NT2/D1 (cell line): Measurements from ENCODE around the gene FZR1.

Experiments
- DNase-seq: peaks from one replicate; pipeline ENCODE4 v3.0.0-alpha.2; 2011; ENCODE audit warnings: low read depth, low spot score
- H3K27me3 ChIP-seq: 2 replicates; pipeline ENCODE4 v1.6.0; 2011; ENCODE audit warnings: mild to moderate bottlenecking; ENCODE audit not compliant: insufficient read length, insufficient read depth
- H3K36me3 ChIP-seq: 2 replicates; pipeline ENCODE4 v1.6.1; 2011; ENCODE audit warnings: mild to moderate bottlenecking, low read length, mixed read lengths; ENCODE audit not compliant: insufficient read depth, insufficient read length
- H3K4me1 ChIP-seq: 2 replicates; pipeline ENCODE4 v1.5.1; 2011; ENCODE audit not compliant: insufficient read depth, insufficient read length
- H3K4me3 ChIP-seq: 2 replicates; pipeline ENCODE4 v1.5.1; 2011; ENCODE audit warnings: low read depth; ENCODE audit not compliant: insufficient read length
- H3K9ac ChIP-seq: 2 replicates; pipeline ENCODE4 v1.6.0; 2011; ENCODE audit warnings: low read depth; ENCODE audit not compliant: insufficient read length
- H3K9me3 ChIP-seq: 2 replicates; pipeline ENCODE4 v1.5.1; 2011; ENCODE audit warnings: mild to moderate bottlenecking, low read length; ENCODE audit not compliant: insufficient read depth
- SUZ12 ChIP-seq: IDR thresholded peaks from 2 replicates; pipeline ENCODE4 v1.6.1; 2011; ENCODE audit not compliant: insufficient read length, insufficient read depth; ENCODE audit errors: extremely low read depth
- YY1 ChIP-seq: IDR thresholded peaks from 2 replicates; pipeline ENCODE4 v1.6.1; 2011; ENCODE audit not compliant: insufficient read length, insufficient read depth
- ZNF274 ChIP-seq: IDR thresholded peaks from 2 replicates; pipeline ENCODE4 v1.6.1; 2011; ENCODE audit warnings: mild to moderate bottlenecking, low read depth, low read length

FZR1 gene

GRCh38 chr19:3520166-3521103, 14.3 kb downstream of the FZR1 start:
- Histone ChIP-seq H3K4me1 (peaks cover 39% of the 10 kb centered on the region), H3K9me3 (no peaks in the 10 kb centered on the region), H3K9ac (peak overlapping the region; percentile 12), H3K4me3 (no peak overlapping the region), H3K27me3 (no peaks in the 10 kb centered on the region), H3K36me3 (peaks cover 76% of the 10 kb centered on the region)
- DNase-seq: no peak
- TF ChIP-seq YY1: no peak
- no peak for TF ChIP-seq ZNF274
- no peak for TF ChIP-seq SUZ12

DNA sequence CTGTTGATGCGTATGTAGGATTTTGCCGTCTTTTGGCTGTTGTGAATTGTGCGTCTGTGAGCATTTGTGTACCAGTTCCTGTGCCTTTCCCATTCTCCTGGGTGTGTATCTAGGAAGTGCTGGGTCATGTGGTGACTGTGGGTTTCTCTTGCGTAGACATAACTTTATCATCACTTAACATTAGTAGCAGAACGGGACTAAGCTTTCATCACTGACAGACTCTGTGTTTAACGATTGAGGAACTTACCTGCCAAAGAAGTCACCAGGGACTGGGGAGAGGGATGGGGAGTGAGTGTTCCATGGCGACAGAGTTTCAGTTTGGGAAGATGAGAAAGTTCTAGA, 15.0 kb downstream of the FZR1 start:
- DNase-seq: no peak
- peaks cover 38% of the 10 kb centered on the region for H3K4me1 ChIP-seq
- no peaks in the 10 kb centered on the region for H3K9me3 ChIP-seq
- H3K9ac ChIP-seq: peak overlapping the region; percentile 12
- no peaks in the 10 kb centered on the region for H3K27me3 ChIP-seq
- H3K4me3 ChIP-seq: no peak overlapping the region
- no peak for TF ChIP-seq ZNF274
- no peak for TF ChIP-seq SUZ12
- no peak for TF ChIP-seq YY1
- H3K36me3 ChIP-seq: peaks cover 77% of the 10 kb centered on the region

GRCh38 chr19:3522421-3523360, 16.6 kb downstream of the FZR1 start:
- Histone ChIP-seq H3K4me1 (peaks cover 27% of the 10 kb centered on the region), H3K4me3 (no peak overlapping the region), H3K9ac (no peak overlapping the region), H3K9me3 (no peaks in the 10 kb centered on the region), H3K27me3 (no peaks in the 10 kb centered on the region), H3K36me3 (peaks cover 82% of the 10 kb centered on the region)
- TF ChIP-seq ZNF274 (no peak), YY1 (no peak), SUZ12 (no peak)
- no peak for DNase-seq

- Histone ChIP-seq H3K4me1 (peaks cover 26% of the 10 kb centered on the region), H3K27me3 (no peaks in the 10 kb centered on the region), H3K4me3 (no peak overlapping the region), H3K36me3 (peaks cover 88% of the 10 kb centered on the region), H3K9ac (no peak overlapping the region), H3K9me3 (no peaks in the 10 kb centered on the region)
- no peak for DNase-seq
- TF ChIP-seq ZNF274 (no peak), YY1 (no peak), SUZ12 (no peak)
These were observed 17.4 kb downstream of the FZR1 start for GRCh38 chr19:3523361-3524077.

- peaks cover 18% of the 10 kb centered on the region for H3K4me1 ChIP-seq
- no peak for TF ChIP-seq SUZ12
- no peak for TF ChIP-seq YY1
- H3K27me3 ChIP-seq: no peaks in the 10 kb centered on the region
- no peak for DNase-seq
- no peak overlapping the region for H3K4me3 ChIP-seq
- H3K9me3 ChIP-seq: no peaks in the 10 kb centered on the region
- H3K9ac ChIP-seq: no peak overlapping the region
- peaks cover 85% of the 10 kb centered on the region for H3K36me3 ChIP-seq
These were observed 18.1 kb downstream of the FZR1 start for GRCh38 chr19:3524078-3524842.

- no peak overlapping the region for H3K9ac ChIP-seq
- H3K4me3 ChIP-seq: no peak overlapping the region
- no peak for TF ChIP-seq YY1
- no peak for TF ChIP-seq ZNF274
- TF ChIP-seq SUZ12: no peak
- no peaks in the 10 kb centered on the region for H3K9me3 ChIP-seq
- DNase-seq: no peak
- H3K4me1 ChIP-seq: peaks cover 13% of the 10 kb centered on the region
- H3K36me3 ChIP-seq: peaks cover 78% of the 10 kb centered on the region
- no peaks in the 10 kb centered on the region for H3K27me3 ChIP-seq
These were observed 18.9 kb downstream of the FZR1 start for GRCh38 chr19:3524904-3525451.
